ENCODE measurements around the gene KCNK4.

DNA sequence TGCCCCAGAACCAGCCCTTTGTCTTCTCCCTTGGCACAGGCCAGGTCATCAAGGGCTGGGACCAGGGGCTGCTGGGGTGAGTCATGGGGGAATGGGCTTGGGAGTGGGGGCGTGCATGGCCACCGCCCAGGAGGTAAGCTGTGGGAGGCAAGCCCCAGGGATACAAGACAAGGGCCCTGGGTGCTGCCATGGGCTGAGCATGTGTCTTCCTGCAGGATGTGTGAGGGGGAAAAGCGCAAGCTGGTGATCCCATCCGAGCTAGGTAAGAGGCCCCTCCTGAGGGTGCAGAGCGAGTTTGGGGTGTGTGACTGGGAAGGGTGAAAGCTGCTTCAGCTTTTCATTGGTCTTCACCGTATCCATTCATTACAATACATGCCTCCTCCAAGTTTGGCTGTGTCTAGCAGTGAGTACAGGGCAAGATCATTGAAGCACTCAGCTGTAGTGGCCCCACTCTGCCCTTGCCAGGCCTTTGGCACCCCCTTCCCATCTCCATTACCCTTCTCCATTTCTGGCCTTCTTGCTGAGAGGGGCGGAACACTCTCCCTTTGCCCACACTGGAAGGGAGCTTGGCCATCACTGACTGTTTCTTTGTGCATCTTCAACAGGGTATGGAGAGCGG, 47.8 kb upstream of the KCNK4 start:
- TF ChIP-seq YY1 (IDR thresholded peaks at IDR 0.05), result no peak
- TF ChIP-seq TAF1 (conservative IDR thresholded peaks at IDR 0.05), result no peak
- TF ChIP-seq, protein P1, sequence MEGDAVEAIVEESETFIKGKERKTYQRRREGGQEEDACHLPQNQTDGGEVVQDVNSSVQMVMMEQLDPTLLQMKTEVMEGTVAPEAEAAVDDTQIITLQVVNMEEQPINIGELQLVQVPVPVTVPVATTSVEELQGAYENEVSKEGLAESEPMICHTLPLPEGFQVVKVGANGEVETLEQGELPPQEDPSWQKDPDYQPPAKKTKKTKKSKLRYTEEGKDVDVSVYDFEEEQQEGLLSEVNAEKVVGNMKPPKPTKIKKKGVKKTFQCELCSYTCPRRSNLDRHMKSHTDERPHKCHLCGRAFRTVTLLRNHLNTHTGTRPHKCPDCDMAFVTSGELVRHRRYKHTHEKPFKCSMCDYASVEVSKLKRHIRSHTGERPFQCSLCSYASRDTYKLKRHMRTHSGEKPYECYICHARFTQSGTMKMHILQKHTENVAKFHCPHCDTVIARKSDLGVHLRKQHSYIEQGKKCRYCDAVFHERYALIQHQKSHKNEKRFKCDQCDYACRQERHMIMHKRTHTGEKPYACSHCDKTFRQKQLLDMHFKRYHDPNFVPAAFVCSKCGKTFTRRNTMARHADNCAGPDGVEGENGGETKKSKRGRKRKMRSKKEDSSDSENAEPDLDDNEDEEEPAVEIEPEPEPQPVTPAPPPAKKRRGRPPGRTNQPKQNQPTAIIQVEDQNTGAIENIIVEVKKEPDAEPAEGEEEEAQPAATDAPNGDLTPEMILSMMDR (IDR thresholded peaks at IDR 0.05; ENCODE audit: low read depth, low read length, missing input control), result no peak
- TF ChIP-seq GABPA (IDR thresholded peaks at IDR 0.05 in 1 of 2, conservative IDR thresholded peaks at IDR 0.05 in 1 of 2), result no peak
- no peak for TF ChIP-seq RXRA (IDR thresholded peaks at IDR 0.05)
- TF ChIP-seq HNF4G (IDR thresholded peaks at IDR 0.05), result no peak
- TF ChIP-seq EGR1 (IDR thresholded peaks at IDR 0.05; ENCODE audit: low read depth in 2 of 2), result no peak
- no peak for TF ChIP-seq RAD21 (IDR thresholded peaks at IDR 0.05)
- TF ChIP-seq, protein P2, sequence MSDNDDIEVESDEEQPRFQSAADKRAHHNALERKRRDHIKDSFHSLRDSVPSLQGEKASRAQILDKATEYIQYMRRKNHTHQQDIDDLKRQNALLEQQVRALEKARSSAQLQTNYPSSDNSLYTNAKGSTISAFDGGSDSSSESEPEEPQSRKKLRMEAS (IDR thresholded peaks at IDR 0.05), result no peak
- no peak for TF ChIP-seq SP1 (IDR thresholded peaks at IDR 0.05)

Measured in liver (tissue), 3 donors.